Aorta (tissue), 5 donors: Measurements from ENCODE around the gene BMF. TPM values are rescaled to one million over a fixed set of nuclear protein-coding genes. Genes with fewer than 3 reads are reported as not detected.
"Not testable (repeated sequence)": the region's sequence is repeated elsewhere in the genome, so short reads cannot be mapped to it uniquely, and the experiment has no call there.

Source experiments
- ATAC-seq: fragments of 200-7000 bp; cut with Tn5 transposase; one replicate; pipeline ENCODE4 v1.9.1; 2022; ENCODE audit warnings: moderate library complexity; ENCODE audit not compliant: low FRiP score
- DNase-seq, 2 donors: peaks; one replicate each; pipeline ENCODE4 v3.0.0-alpha.2; 2020
- H3K27ac ChIP-seq, 2 donors: one replicate each; pipeline ENCODE4 v1.5.1; 2013; ENCODE audit warnings: low read length in 2 of 2, mild to moderate bottlenecking in 2 of 2, moderate library complexity in 2 of 2, control low read depth in 1 of 2, inconsistent platforms in 1 of 2, low read depth in 1 of 2
- H3K27me3 ChIP-seq, 2 donors: one replicate each; pipeline ENCODE4 v1.6.1; 2013; ENCODE audit warnings: control low read depth in 1 of 2, low read length in 1 of 2, mild to moderate bottlenecking in 1 of 2, moderate library complexity in 1 of 2; ENCODE audit not compliant: insufficient read depth in 2 of 2, control insufficient read depth in 1 of 2
- H3K36me3 ChIP-seq, 2 donors: one replicate each; pipeline ENCODE4 v1.6.1; 2013; ENCODE audit warnings: control low read depth in 1 of 2, low read length in 1 of 2, mild to moderate bottlenecking in 1 of 2; ENCODE audit not compliant: insufficient read depth in 2 of 2, control insufficient read depth in 1 of 2
- H3K4me1 ChIP-seq, 2 donors: one replicate each; pipeline ENCODE4 v1.6.1; 2013; ENCODE audit warnings: low read length in 2 of 2, control low read depth in 1 of 2, mild to moderate bottlenecking in 1 of 2, moderate library complexity in 1 of 2; ENCODE audit not compliant: insufficient read depth in 2 of 2, control insufficient read depth in 1 of 2
- H3K4me3 ChIP-seq, 2 donors: one replicate each; pipeline ENCODE4 v1.5.1; 2013; ENCODE audit warnings: low read length in 2 of 2, control low read depth in 1 of 2, mild to moderate bottlenecking in 1 of 2
- H3K9me3 ChIP-seq: one replicate; pipeline ENCODE4 v1.6.1; 2013; ENCODE audit warnings: mild to moderate bottlenecking, low read length; ENCODE audit not compliant: control insufficient read depth
- WGBS, 2 donors: extraction: QIAGEN DNeasy Blood & Tissue Kit; methylation state at CpG; one replicate each; pipeline ENCODE4 v1.1.7; 2013; 5-methylcytosine and 5-hydroxymethylcytosine counted together
- intact Hi-C, 2 donors: fragments of 100-400 bp; cut with DNase I; formaldehyde crosslinking; loops; one replicate each; pipeline versions ENCODE4 v1.14.2 to v1.15.0; 2022
- polyA plus RNA-seq, 2 donors: library from polyadenylated mRNA; stranded (reverse); fragments of 200-250 nt; gene quantifications; one replicate each; pipeline ENCODE4 v1.2.3, GENCODE V29; 2013
- total RNA-seq, 2 donors: library from RNA; stranded (reverse); fragmentation: NEBNext Ultra II Directional; extraction: Animal tissue kit (Norgen Biotek cat#: 25700); gene quantifications; one replicate each; pipeline ENCODE4 v1.2.1, GENCODE V29; 2021
- donor health status: healthy with polysubstance abuse.
- donor health status: Bipolar disorder and iron deficiency.
- donor health status: DM: no; HTN: no; CAD: no.
- donor health status: DM: no; HTN: no; CAD: no.
- donor health status: DM: yes; HTN: yes; CAD: no.

Gene BMF
- total and polyA plus RNA-seq, 4 donors = 4.3 to 17.3 (median 5.8) TPM

DNA sequence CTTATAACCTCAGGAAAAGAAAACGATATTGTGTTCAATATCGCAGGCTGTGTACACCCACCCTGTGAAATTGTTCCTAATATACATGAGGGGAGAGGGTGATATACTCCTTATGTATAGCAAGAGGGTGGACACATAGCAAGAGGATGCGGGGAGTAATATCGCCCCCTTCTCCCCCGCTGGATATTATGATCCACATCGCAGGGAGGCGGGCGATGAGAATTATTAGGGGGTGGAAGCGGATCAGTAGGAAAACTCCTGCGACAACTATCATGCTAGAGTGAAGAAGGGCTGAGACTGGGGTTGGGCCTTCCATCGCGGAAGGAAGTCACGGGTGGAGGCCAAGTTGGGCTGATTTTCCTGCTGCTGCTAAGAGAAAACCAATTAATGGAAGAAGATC is 24.9 kb upstream of the BMF start:
- H3K9me3 ChIP-seq = no peaks in the 10 kb centered on the region
- H3K36me3 ChIP-seq = no peaks in the 10 kb centered on the region
- no peak for ATAC-seq
- no peak overlapping the region for H3K27ac ChIP-seq
- DNase-seq = no peak
- H3K27me3 ChIP-seq = no peaks in the 10 kb centered on the region
- 92 to 93% methylated on average over 13 of the region's 13 CpGs for WGBS, 2 donors
- no peak overlapping the region for H3K4me3 ChIP-seq
- intact Hi-C loops = no loop called here
- H3K4me1 ChIP-seq = no peaks in the 10 kb centered on the region

DNA sequence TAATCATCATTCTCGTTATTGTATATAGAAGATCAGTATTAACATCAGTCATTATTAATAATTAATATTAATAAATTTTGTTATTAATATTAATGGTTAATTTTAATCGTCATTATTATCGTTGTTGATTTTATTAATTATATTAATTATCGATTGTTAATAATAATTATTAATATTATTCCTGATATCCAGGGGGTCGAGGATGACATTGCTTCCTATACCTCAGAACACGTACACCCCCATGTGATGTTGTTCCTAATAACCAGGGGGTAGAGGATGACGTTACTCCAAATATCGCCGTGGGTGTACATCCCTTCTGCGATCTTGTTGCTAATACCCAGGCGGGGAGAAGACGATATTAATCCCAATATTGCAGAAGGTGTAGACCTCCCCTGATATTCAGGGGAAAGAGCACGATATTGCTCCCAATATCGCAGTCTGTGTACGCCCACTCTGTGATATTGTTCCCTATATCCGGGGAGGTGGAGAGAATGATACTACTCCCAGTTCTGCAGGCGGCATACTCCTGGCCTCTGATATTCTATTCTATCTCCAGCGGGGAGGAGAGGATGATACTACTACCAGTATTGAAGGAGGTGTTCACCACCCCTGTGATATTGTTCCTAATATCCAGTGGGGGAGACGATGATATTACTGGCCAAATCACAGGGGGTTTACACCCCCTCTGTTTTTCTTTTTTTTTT is 22.3 kb upstream of the BMF start:
- DNase-seq (no peak), ATAC-seq (no peak)
- Histone ChIP-seq H3K36me3 (no peaks in the 10 kb centered on the region), H3K4me3 (no peak overlapping the region), H3K4me1 (no peaks in the 10 kb centered on the region), H3K27ac (no peak overlapping the region), H3K9me3 (no peaks in the 10 kb centered on the region), H3K27me3 (no peaks in the 10 kb centered on the region)
- 87% methylated on average over 19 of the region's 19 CpGs for WGBS, 2 donors
- intact Hi-C loops = no loop called here

DNA sequence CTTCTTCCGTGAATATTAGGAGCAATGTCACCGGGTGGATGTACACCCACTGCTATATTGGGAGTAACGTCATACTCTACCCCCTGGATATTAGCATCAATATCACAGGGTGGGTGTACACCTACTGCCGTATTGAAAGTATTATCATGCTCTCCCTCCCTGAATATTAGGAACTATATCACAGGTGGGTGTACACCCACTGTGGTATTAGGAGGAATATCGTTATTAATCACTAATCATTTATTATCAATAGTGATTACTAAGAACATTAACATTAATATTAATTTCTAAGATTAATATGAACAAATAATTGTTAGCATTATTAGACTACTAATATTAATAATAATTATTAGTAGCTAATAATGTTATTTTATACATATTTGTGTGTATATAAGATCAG is 21.4 kb upstream of the BMF start:
- DNase-seq (no peak), ATAC-seq (no peak)
- intact Hi-C loops = no loop called here
- Histone ChIP-seq H3K27ac (no peak overlapping the region), H3K27me3 (no peaks in the 10 kb centered on the region), H3K9me3 (no peaks in the 10 kb centered on the region), H3K36me3 (no peaks in the 10 kb centered on the region), H3K4me3 (no peak overlapping the region), H3K4me1 (no peaks in the 10 kb centered on the region)
- 82 to 83% methylated on average over 5 of the region's 5 CpGs for WGBS, 2 donors

DNA sequence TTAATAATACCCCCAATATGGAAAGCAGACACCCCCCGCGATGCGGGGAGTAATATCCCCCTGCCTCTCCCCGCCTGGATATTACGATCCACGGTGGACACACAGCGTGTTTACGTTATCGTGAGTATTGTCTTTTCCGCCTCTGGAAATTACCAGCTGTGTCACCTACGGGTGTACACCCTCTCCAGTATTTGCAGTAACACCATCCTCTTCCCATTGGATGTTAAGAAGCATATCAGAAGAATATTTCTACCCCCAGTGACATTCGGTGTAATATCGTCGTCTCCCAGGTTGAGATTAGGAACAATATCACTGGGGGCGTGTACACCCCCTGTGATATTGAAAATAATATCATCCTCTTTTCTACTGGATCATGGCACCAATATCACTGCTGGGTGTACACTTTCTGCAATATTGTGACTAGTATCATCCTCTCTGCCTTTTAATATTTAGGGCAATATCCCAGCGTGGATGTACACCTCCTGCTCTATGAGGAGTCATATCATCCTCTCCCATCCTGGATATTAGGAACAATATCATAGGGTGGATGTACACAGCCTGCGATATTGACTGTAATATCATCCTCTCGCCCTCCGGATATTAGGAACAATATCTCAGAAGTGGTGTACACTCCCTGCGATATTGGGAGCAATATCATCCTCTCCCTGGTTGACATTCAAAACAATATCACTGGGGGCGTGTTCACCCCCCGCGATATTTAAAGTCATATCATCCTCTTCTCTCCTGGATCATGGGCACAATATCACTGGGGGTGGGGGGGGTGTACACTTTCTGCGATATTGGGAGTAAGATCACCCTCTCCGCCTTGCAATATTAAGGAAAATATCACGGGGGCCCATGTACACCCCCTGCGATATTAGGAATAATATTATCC is 20.3 kb upstream of the BMF start:
- 78 to 82% methylated on average over 27 of the region's 27 CpGs for WGBS, 2 donors
- no peak overlapping the region for H3K27ac ChIP-seq
- no peaks in the 10 kb centered on the region for H3K9me3 ChIP-seq
- intact Hi-C loops = no loop called here
- H3K36me3 ChIP-seq = no peaks in the 10 kb centered on the region
- no peaks in the 10 kb centered on the region for H3K27me3 ChIP-seq
- no peak for ATAC-seq
- no peaks in the 10 kb centered on the region for H3K4me1 ChIP-seq
- DNase-seq = no peak
- H3K4me3 ChIP-seq = no peak overlapping the region

DNA sequence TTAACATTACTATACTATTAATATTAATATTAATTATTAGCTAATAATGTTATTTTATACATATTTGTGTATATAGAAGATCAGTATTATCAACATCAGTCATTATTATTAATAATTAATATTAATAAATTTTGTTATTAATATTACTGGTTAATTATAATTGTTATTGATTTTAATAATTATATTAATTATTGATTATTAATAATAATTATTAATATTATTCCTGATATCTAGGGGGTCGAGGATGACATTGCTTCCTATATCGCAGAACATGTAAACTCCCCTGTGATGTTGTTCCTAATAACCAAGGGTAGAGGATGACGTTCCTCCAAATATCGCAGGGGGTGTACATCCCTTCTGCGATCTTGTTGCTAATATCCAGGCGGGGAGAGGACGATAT is 17.3 kb upstream of the BMF start:
- no peak for ATAC-seq
- intact Hi-C loops = no loop called here

DNA sequence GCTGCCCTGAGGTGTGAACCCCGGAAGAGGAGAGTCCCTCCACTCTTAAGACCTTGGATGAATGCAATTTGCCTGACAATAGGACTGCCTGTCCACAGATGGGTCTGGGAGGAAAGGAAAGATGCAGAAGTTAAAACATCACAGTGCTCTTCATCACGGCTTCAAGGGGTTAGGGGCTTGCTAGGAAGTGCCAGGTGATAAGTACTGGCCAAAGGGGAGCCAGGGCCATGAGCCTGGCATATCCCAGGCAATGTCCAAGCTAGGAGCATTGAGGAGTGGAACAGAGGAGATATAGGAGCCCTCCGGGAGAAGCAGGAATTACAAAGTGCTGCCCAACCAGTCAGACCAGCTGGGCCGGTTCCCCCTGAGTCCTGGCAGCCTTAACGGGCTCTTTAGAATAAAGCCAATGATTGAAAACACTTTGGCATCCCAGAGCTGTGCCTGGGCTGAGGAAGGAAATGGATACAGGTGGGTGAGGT is 16.2 kb upstream of the BMF start:
- H3K4me1 ChIP-seq, H3K9me3 ChIP-seq, H3K27me3 ChIP-seq, H3K36me3 ChIP-seq, DNase-seq, intact Hi-C loops, H3K27ac ChIP-seq, H3K4me3 ChIP-seq: not testable (repeated sequence)
- peak; percentile 53 for ATAC-seq
- 58 to 67% methylated on average over 4 to 5 of the region's 5 CpGs for WGBS, 2 donors

More for the DNA sequence above, 17.3 kb upstream of the BMF start:
- Histone ChIP-seq H3K9me3 (no peaks in the 10 kb centered on the region), H3K4me1 (peaks cover 0 to 1% of the 10 kb centered on the region in 2 donors), H3K27ac (no peak overlapping the region), H3K36me3 (no peaks in the 10 kb centered on the region), H3K27me3 (no peaks in the 10 kb centered on the region), H3K4me3 (no peak overlapping the region)
- no peak for DNase-seq
- WGBS, 2 donors = 93 to 94% methylated on average over 7 of the region's 7 CpGs

DNA sequence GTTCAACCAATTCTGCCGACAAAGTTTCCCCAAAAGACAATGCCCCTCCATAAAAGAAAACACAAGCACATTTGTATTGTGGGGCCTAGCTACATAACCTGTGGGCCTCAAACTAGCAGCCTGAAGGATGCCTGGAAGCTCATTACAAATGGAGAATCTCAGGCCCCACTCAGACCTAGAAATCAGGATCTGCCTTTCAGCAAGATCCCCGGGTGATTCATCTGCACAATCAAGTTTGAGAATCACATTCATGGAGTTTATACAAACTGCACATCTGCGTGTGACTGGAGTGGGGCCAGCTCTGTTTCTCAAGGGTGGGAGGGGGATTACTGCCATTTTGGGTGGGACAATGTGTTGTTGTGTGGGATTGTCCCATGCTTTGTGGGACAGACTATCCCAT is 15.7 kb upstream of the BMF start:
- H3K9me3 ChIP-seq, intact Hi-C loops, H3K27me3 ChIP-seq, H3K27ac ChIP-seq, H3K4me1 ChIP-seq, H3K36me3 ChIP-seq, ATAC-seq, H3K4me3 ChIP-seq, DNase-seq: not testable (repeated sequence)
- WGBS, 2 donors = 81 to 85% methylated on average over 3 of the region's 3 CpGs

DNA sequence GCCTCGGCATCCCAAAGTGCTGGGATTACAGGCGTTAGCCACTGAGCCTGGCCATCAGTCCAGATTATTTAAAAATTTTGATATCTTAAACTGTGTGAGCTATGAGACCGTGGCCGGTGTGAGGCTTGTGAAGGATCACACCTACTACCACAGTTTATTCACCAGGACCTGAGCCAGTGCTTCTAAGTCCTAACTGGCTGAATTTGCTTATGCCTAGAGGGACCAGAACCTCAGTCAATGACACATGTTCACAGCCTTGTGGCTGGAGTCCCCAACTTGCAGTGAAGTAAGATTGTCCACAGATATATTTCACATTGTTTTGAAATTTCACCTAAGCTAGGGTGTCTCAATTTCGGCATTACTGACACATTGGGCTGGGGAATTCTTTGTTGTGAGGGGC is 15.2 kb upstream of the BMF start:
- H3K4me1 ChIP-seq, H3K27ac ChIP-seq, DNase-seq, H3K27me3 ChIP-seq, H3K4me3 ChIP-seq, ATAC-seq, H3K36me3 ChIP-seq, H3K9me3 ChIP-seq, intact Hi-C loops: not testable (repeated sequence)
- WGBS, 2 donors = 90 to 93% methylated on average over 5 of the region's 5 CpGs

DNA sequence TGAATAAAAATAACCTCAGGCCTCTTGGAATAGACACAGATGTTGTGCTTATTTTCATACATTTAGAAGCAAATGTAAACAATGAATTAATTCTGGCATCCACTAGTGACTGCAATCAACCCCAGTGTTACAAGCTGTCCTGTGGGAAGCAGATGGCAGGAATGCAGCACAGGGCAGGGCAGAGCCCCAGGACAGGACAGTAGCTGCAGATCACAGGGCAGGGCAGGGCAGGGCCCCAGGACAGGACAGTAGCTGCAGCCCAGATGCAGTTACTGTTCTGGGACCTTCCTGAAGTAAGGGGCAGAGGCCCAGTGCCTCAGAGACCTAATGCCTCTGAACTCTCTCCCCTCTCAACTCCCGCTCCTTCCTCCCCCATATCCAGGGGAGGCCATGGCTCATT is 14.3 kb upstream of the BMF start:
- DNase-seq, H3K4me3 ChIP-seq, H3K27ac ChIP-seq, H3K27me3 ChIP-seq, intact Hi-C loops, H3K36me3 ChIP-seq, ATAC-seq, H3K4me1 ChIP-seq, H3K9me3 ChIP-seq: not testable (repeated sequence)
- 93 to 100% methylated on average over 1 of the region's 1 CpG for WGBS, 2 donors
